Hematopoietic multipotent progenitor cell treated with erythropoietin and hydrocortisone succinate and interleukin-3 and kit ligand, for 6 days (in vitro differentiated cells): ENCODE measurements around the gene BLZF1.
"Not testable (repeated sequence)": the region's sequence is repeated elsewhere in the genome, so short reads cannot be mapped to it uniquely, and the experiment has no call there.

Experiments
- DNase-seq: peaks from one replicate; pipeline ENCODE4 v3.0.0-alpha.2; 2015

Gene BLZF1

GRCh38 chr1:169367686-169368405, at the start of gene BLZF1, which contains the start of gene NME7:
TSS of gene BLZF1 (plus strand) at chr1:169368195. CDS start at chr1:169369523, 1,328 bp downstream.
TSS of gene NME7 (minus strand) at chr1:169367797. CDS start at chr1:169367710, 87 bp downstream.
- peak; percentile 99 for DNase-seq

- no peak for DNase-seq
Observed at GRCh38 chr1:169318536-169319244, 49.3 kb upstream of the BLZF1 start.

DNA sequence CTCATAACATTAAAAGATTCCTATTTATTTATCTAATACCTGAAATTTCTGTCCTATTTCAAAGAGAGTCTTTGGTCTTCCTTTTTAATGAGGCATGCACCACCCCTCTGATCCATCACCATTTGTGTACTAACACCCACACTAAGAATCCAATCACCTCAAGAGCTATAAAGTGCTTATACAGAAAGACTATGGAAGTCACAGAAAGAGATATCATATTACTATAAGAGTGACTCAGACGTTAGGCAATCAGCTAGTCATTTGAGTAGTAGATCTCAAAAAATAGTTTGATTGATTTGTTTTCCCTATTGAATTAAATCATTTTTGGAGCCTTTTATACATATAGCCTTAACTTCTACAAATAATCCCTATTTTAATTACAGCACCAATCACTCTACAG, 46.5 kb upstream of the BLZF1 start:
- DNase-seq: no peak

DNA sequence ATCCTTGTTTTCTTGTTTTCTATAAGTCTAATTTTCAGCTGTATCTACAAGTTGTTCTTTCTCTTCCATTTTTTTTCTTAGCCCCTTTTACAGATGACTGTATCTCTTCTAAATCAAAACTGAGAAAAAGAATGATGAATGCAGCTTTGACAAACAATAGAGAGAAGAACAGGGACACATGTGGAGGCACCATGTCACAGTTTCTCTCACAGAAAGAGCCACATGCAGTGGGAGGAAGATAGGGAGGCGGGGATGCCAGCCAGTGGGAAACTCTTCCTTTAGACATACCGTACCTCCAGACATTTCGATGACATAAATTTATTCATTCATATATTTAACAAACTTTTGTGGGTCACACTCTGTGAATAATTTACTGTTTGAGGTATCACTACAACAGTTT, 45.9 kb upstream of the BLZF1 start:
- DNase-seq: no peak

DNA sequence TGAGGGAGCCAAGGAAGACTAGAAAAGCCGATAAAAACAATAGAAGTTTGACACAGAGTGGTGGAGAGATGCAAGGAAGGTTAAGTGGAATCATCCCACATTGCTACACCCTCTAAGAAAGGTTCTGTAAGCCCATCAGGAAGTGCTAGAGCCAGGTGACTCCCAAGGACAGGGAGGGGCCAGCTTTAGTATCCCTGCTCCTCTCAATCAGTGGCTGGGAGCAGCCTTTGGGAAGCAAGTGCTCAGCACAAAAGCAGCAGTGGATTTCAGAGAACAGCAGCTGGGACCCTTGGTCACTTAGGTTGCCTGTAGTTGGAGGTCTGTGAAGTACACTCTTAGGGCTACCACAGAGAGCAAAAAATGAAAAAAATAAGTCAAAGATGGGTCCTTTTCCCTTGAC, 42.9 kb upstream of the BLZF1 start:
- DNase-seq: no peak

GRCh38 chr1:169326261-169326955, 41.6 kb upstream of the BLZF1 start:
- peak; percentile 61 for DNase-seq

GRCh38 chr1:169326956-169327268, 41.1 kb upstream of the BLZF1 start:
- DNase-seq: peak; percentile 78

- DNase-seq: peak; percentile 83
Observed at GRCh38 chr1:169327875-169328274, 40.1 kb upstream of the BLZF1 start.

DNA sequence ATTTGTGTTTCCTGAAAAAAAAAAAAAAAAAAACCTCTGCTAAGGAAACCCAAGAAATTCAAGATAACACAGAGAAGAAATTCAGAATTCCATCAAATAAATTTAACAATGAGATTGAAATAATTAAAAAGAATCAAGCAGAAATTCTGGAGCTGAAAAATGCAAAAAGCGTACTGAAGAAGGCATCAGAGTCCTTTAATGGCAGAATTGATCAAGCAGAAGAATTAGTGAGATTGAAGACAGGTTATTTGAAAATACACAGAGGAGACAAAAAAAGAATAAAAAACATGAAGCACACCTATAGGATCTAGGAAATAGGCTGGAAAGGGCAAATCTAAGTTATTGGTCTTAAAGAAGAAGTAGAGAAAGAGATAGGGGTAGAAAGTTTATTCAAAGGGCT, 38.6 kb upstream of the BLZF1 start:
- no peak for DNase-seq

- no peak for DNase-seq
Observed at GRCh38 chr1:169330927-169331326, 37.1 kb upstream of the BLZF1 start.

- not testable (repeated sequence) for DNase-seq
Observed at GRCh38 chr1:169334727-169335126, 33.3 kb upstream of the BLZF1 start.

DNA sequence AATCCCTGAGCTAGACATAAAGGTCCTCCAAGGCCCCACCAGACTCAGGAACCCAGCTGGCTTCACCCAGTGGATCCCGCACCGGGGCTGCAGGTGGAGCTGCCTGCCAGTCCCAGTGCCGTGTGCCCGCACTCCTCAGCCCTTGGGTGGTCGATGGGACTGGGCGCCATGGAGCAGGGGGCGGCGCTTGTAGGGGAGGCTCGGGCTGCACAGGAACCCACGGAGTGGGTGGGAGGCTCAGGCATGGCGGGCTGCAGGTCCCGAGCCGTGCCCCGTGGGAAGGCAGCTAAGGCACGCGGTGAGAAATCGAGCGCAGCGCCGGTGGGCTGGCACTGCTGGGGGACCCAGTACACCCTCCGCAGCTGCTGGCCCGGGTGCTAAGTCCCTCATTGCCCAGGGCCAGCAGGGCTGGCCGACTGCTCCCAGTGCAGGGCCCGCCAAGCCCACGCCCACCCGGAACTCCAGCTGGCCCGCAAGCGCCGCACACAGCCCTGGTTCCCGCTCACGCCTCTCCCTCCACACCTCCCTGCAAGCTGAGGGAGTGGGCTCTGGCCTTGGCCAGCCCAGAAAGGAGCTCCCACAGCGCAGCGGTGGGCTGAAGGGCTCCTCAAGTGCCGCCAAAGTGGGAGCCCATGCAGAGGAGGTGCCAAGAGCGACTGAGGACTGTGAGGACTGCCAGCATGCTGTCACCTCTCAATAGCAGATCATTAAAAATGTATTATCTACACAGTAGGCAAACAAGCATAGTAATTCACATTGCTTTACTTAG, 30.9 kb upstream of the BLZF1 start:
- DNase-seq: not testable (repeated sequence)

DNA sequence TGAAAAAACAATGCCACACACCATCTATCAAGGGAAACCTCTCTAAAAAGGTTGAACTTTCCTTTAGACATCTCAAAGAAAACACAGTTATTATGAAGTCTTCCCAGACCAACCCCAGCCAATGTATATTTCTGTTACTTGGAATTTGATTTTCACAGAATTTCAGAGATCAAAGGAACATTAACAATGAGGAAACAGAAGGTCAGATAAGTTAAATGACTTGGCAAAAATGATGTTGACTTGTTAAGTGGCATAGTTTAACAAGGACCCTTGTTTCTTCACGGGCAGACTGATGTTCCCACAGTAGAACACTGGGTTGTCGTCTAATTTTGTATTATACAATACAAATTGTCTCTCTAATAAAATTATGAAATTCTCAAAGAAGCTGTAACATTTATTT, 29.4 kb upstream of the BLZF1 start:
- peak; percentile 93 for DNase-seq

DNA sequence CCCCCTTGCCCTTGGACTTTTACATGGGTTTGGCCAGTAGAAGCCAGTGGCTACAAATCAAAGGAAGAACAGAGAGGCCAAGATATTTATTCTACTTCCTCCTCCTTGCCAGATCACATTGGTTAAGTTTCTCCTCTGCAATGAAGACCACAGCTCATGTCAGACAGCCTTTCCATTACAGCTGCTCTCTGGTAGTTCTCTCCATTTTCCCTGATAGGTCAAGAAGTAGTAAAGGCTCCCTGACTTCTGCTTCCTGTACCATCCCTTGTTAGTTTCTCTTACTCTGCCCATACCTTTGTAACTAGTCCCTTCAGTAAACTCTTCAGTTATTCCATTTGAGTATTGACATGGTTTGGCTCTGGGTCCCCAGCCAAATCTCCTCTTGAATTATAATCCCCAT, 28.2 kb upstream of the BLZF1 start:
- DNase-seq: no peak

- no peak for DNase-seq
Observed at GRCh38 chr1:169340882-169341281, 27.1 kb upstream of the BLZF1 start.

DNA sequence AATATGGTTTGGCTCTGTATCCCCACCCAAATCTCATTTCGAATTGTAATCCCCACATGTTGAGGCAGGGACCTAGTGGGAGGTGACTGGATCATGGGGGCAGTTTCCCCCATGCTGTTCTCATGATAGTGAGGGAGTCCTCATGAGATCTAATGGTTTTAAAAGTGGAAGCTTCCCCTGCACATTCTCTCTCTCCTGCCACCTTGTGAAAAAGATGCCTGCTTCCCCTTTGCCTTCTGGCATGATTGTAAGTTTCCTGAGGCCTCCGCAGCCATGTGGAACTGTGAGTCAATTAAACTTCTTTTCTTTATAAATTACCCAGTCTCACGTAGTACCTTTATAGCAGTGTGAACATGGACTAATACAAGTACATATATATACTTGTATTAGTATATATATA, 25.9 kb upstream of the BLZF1 start:
- not testable (repeated sequence) for DNase-seq

- peak; percentile 51 for DNase-seq
Observed at GRCh38 chr1:169345511-169345910, 22.5 kb upstream of the BLZF1 start.

DNA sequence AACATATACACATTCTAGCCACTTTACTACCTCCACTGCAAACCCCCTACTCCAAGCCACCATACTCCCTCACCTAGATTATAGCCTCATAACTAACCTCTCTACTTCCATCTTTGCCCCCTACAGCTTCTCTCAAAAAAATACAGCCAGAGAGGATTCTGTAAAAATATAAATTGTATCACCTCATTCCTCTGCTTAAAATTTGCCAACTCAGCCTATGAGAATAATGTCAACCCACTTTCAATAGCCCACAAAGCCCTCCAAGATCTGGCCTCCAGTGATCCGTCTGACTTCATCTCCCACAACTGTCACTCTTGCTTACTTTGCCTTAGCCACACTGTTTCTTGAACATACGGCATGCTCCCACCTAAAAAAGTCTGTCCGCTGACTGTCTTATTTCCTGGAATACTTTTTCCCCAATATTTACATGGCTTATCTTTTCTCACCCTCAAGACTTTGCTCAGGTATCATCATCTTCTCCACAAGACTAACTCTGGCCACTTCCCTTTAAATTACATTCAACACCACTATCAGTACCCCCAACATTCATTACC, 21.9 kb upstream of the BLZF1 start:
- DNase-seq: no peak

GRCh38 chr1:169347688-169348382, 20.2 kb upstream of the BLZF1 start:
- no peak for DNase-seq

DNA sequence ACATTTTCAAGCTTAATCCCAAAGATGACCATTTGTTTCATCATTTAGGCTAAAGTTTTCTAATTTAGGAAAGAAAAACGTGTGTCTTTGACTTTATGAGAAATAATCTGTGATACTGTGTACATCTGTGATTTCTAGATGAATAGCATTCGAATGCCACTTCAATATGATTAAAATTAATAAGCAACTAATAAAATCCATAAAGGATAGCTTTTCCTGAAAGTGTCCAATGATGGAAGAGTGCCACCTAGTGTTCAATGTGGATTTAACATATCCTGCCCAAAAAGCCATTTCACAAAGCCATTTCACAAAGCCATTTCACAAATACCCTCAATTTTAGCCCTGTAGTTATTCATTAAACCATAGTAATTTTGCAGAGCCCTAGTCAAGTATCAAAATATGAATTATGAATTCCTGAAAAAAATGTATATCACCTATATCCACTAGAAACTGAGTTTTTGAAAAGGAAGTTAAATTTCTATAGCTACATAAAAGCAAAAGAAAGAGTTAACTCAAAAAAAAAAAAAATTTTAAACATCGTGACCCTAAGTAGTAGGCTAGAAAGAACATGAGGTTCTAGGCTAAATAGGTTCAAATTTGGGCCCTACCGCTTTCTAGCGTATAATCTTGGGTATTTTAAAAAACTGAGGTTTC, 19.5 kb upstream of the BLZF1 start:
- peak; percentile 92 for DNase-seq

- no peak for DNase-seq
Observed at GRCh38 chr1:169360415-169360814, 7.6 kb upstream of the BLZF1 start.

GRCh38 chr1:169361281-169361680, 6.7 kb upstream of the BLZF1 start:
- DNase-seq: no peak
